ENCODE results near the gene CDC25C. TPM values are rescaled to one million over a fixed set of nuclear protein-coding genes. Genes with fewer than 3 reads are reported as not detected.

The CDC25C gene
- total RNA-seq = 3.7 and 8.1 TPM in 2 replicates

GRCh38 chr5:138331449-138332368 is at the start of gene CDC25C:
CDC25C (minus strand) TSS chr5:138331804; CDS start chr5:138331180, 624 bp downstream.

GRCh38 chr5:138352071-138352721 is 20.6 kb upstream of the CDC25C start, which contains the start of gene KDM3B:
KDM3B (plus strand) TSS chr5:138352685; CDS start chr5:138352796, 111 bp downstream.

GRCh38 chr5:138337685-138338410 is 6.2 kb upstream of the CDC25C start, which contains the start of gene FAM53C:
FAM53C (plus strand) TSS chr5:138338266; CDS start chr5:138341336, 3,070 bp downstream.

GRCh38 chr5:138274189-138274853 is 57.3 kb downstream of the CDC25C start, which contains the start of gene GFRA3:
GFRA3 (minus strand) TSS chr5:138274621; CDS start chr5:138274424, 197 bp downstream.

Other genes starting within 250 kb of the CDC25C start
- not detected in 2 replicates for gene WNT8A, start 247.8 kb downstream of the CDC25C start, total RNA-seq
- gene NME5, start 192.4 kb downstream of the CDC25C start, total RNA-seq = 0.65 and 1.7 TPM in 2 replicates
- gene BRD8, start 153.2 kb downstream of the CDC25C start, total RNA-seq = 23.5 and 45.7 TPM in 2 replicates
- 43.3 and 65.7 TPM in 2 replicates for gene KIF20A, start 152.7 kb downstream of the CDC25C start, total RNA-seq
- gene CDC23, start 118.5 kb downstream of the CDC25C start, total RNA-seq = 18.3 and 35.9 TPM in 2 replicates
- gene GFRA3, start 57.2 kb downstream of the CDC25C start, total RNA-seq = not detected in 2 replicates
- 17.2 and 31.5 TPM in 2 replicates for gene FAM53C, start 6.5 kb upstream of the CDC25C start, total RNA-seq
- 33.5 and 63.2 TPM in 2 replicates for gene KDM3B, start 20.9 kb upstream of the CDC25C start, total RNA-seq
- gene REEP2, start 107.3 kb upstream of the CDC25C start, total RNA-seq = 0.65 and 3.8 TPM in 2 replicates
- gene EGR1, start 133.7 kb upstream of the CDC25C start, total RNA-seq = 0.32 and 3.8 TPM in 2 replicates
- 63.3 and 91.3 TPM in 2 replicates for gene ETF1, start 211.4 kb upstream of the CDC25C start, total RNA-seq
- 131 and 219 TPM in 2 replicates for gene HSPA9, start 243.6 kb upstream of the CDC25C start, total RNA-seq